Ovary (tissue), 9 donors: ENCODE measurements around the gene MFSD2A. TPM values are rescaled to one million over a fixed set of nuclear protein-coding genes. Genes with fewer than 3 reads are reported as not detected.

ENCODE experiments used
- DNase-seq, 5 donors: peaks; one replicate each; pipeline ENCODE4 v3.0.0-alpha.2; 2019 to 2020
- H3K27ac ChIP-seq, 2 donors: fragments of 200-600 bp; one replicate each; pipeline versions ENCODE4 v1.5.1 to v1.8.0; 2019 to 2022
- H3K27me3 ChIP-seq: fragments of 200-600 bp; one replicate; pipeline ENCODE4 v1.8.0; 2022
- H3K36me3 ChIP-seq: fragments of 200-600 bp; sonication (generic); one replicate; pipeline ENCODE4 v1.5.1; 2019
- H3K4me1 ChIP-seq: one replicate; pipeline ENCODE4 v1.8.1; 2013; ENCODE audit warnings: mild to moderate bottlenecking, moderate library complexity; ENCODE audit not compliant: insufficient read depth
- H3K4me3 ChIP-seq: fragments of 200-600 bp; sonication (generic); one replicate; pipeline ENCODE4 v1.5.1; 2017
- H3K9me3 ChIP-seq, 2 donors: fragments of 200-600 bp in 1 of 2; sonication (generic) in 1 of 2; one replicate each; pipeline versions ENCODE4 v1.5.1 to v1.8.1; 2013 to 2019; ENCODE audit warnings: mild to moderate bottlenecking in 1 of 2, moderate library complexity in 1 of 2
- EP300 ChIP-seq: sonication (generic); formaldehyde crosslinking; IDR thresholded peaks from one replicate; pipeline ENCODE4 v1.6.1; 2017; ENCODE audit warnings: antibody characterized with exemption
- POLR2A ChIP-seq: fragments of 450-650 bp; IDR thresholded peaks from one replicate; pipeline ENCODE4 v1.6.1; 2017; ENCODE audit warnings: antibody characterized with exemption, mild to moderate bottlenecking, moderate library complexity
- WGBS, 3 donors: extraction: QIAGEN DNeasy Blood & Tissue Kit in 1 of 3; methylation state at CpG; one replicate each; pipeline versions ENCODE4 v1.1.5 to v1.1.7; 2013 to 2017; 5-methylcytosine and 5-hydroxymethylcytosine counted together
- intact Hi-C, 4 donors: fragments of 100-400 bp; cut with DNase I; formaldehyde crosslinking; loops; one replicate each; pipeline versions ENCODE4 v1.11.0 to v1.15.1; 2022 to 2023
- polyA plus RNA-seq, 2 donors: library from polyadenylated mRNA; stranded (reverse); fragments of 200-250 nt in 1 of 2; fragments of 350-450 nt in 1 of 2; fragmentation: Illumina TruSeq in 1 of 2; extraction: RNeasy Lipid Tissue Mini Kit (QIAGEN cat#74804) in 1 of 2; gene quantifications; one replicate each; pipeline ENCODE4 v1.2.3, GENCODE V29; 2013 to 2014
- total RNA-seq, 7 donors: library from RNA; depleted of rRNA in 2 of 7; stranded (reverse); fragments of >200 nt in 2 of 7; fragmentation: NEBNext Ultra II Directional in 3 of 7; extraction: Animal tissue kit (Norgen Biotek cat#: 25700) in 3 of 7; gene quantifications; one replicate each; pipeline versions ENCODE4 v1.1.0 to v1.2.4, GENCODE V29; 2016 to 2023
- TF ChIP-seq, protein P1 (sequence below), 3 donors: fragments of 450-650 bp in 2 of 3; fragments of 200-600 bp in 1 of 3; IDR thresholded peaks; one replicate each; pipeline versions ENCODE4 v1.5.1 to v1.8.0; 2016 to 2022; ENCODE audit warnings: antibody characterized with exemption in 3 of 3, mild to moderate bottlenecking in 1 of 3
- donor health status: DM: no; HTN: no; CAD: no; lungs with moderate emphysema.
- donor health status: DM: no; HTN: no; CAD: no.
- donor health status: Bipolar disorder and iron deficiency.
- donor health status: DM: yes; HTN: yes; CAD: no.
- donor health status: DM: no; HTN: no; CAD: no.
- donor health status: DM: yes; HTN: yes; CAD: no.

The MFSD2A gene
- total and polyA plus RNA-seq, 9 donors, result 1.9 to 121 (median 3.6) TPM

DNA sequence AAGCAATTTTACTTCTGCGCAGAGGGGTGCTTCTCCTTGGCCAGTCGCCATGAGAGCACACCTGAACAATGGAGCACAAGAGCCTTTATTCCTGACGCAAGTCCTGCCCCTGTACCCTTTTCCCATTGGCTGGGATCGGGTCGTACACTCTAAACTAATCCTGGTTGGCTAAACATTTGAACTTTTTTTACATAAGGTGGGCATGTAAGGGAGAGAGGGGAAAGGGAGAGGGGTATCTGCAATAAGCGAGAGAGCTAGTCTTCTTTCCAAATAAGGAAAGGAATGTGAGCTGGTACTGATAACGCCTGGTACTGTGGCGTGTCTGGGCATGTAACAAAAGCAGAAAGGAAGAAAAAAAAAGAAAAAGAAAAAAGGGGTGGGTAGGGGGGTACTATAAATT, 21.8 kb downstream of the MFSD2A start:
- DNase-seq, result no peak
- no peak for TF ChIP-seq EP300
- no peak for TF ChIP-seq POLR2A

DNA sequence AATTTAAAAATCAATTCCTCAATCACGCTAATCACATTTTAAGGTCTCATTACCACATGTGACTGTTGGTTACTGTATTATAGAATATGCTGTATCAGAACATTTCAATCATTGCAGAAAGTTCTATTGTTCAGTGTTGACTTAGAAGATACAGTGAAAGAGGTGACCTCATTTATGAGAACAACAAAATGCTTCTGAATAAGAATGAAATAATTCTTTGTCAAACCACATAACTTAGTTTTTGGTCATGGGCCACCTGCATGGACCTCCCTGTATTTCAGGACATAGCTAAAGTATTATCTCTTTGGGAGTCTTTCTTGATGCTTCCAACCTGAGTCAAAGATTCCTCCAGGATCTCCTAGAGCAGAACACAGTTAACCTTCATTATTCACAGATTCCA, 22.3 kb downstream of the MFSD2A start:
- Histone ChIP-seq H3K4me1 (no peaks in the 10 kb centered on the region), H3K27me3 (no peaks in the 10 kb centered on the region), H3K36me3 (no peaks in the 10 kb centered on the region), H3K9me3 (no peaks in the 10 kb centered on the region), H3K4me3 (no peak overlapping the region), H3K27ac (no peak overlapping the region)
- intact Hi-C loops, result no loop called here
- TF ChIP-seq, protein P1, sequence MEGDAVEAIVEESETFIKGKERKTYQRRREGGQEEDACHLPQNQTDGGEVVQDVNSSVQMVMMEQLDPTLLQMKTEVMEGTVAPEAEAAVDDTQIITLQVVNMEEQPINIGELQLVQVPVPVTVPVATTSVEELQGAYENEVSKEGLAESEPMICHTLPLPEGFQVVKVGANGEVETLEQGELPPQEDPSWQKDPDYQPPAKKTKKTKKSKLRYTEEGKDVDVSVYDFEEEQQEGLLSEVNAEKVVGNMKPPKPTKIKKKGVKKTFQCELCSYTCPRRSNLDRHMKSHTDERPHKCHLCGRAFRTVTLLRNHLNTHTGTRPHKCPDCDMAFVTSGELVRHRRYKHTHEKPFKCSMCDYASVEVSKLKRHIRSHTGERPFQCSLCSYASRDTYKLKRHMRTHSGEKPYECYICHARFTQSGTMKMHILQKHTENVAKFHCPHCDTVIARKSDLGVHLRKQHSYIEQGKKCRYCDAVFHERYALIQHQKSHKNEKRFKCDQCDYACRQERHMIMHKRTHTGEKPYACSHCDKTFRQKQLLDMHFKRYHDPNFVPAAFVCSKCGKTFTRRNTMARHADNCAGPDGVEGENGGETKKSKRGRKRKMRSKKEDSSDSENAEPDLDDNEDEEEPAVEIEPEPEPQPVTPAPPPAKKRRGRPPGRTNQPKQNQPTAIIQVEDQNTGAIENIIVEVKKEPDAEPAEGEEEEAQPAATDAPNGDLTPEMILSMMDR (IDR thresholded peaks at IDR 0.05), result no peak
- TF ChIP-seq POLR2A (no peak), EP300 (no peak)
- no peak for DNase-seq
- 90 to 93% (median 90%) methylated on average over 1 of the region's 1 CpG for WGBS, 3 donors

More for the DNA sequence above, 21.8 kb downstream of the MFSD2A start:
- H3K27me3 ChIP-seq, result no peaks in the 10 kb centered on the region
- no peaks in the 10 kb centered on the region for H3K4me1 ChIP-seq
- H3K27ac ChIP-seq, result no peak overlapping the region
- 56 to 62% (median 58%) methylated on average over 8 of the region's 8 CpGs for WGBS, 3 donors
- H3K36me3 ChIP-seq, result no peaks in the 10 kb centered on the region
- no peaks in the 10 kb centered on the region for H3K9me3 ChIP-seq
- H3K4me3 ChIP-seq, result no peak overlapping the region
- intact Hi-C loops, result no loop called here

DNA sequence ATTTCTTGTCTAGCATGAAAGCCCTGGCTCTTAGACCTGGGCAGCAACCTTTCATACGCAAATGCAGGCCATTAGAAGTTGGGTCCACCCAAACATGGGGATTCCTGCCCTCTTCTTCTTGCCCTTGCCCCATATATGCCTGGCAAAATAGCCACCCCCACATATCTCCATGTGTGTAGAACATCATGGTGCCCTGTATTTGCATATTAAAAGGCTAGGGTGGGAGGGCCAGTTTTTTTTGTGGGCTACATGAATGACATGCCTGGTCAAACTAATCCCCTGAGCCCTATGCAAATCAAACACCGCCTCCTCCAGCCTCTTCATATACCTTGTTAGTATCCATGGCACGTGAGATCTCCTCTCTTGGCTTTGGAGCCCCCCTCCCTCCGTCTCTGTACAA, 24.7 kb downstream of the MFSD2A start:
- intact Hi-C loops, result no loop called here
- TF ChIP-seq, protein P1 (IDR thresholded peaks at IDR 0.05), result no peak
- TF ChIP-seq POLR2A (no peak), EP300 (no peak)
- DNase-seq, result no peak
- no peak overlapping the region for H3K4me3 ChIP-seq
- 86 to 93% (median 87%) methylated on average over 4 of the region's 4 CpGs for WGBS, 3 donors
- no peaks in the 10 kb centered on the region for H3K9me3 ChIP-seq
- no peaks in the 10 kb centered on the region for H3K27me3 ChIP-seq
- no peak overlapping the region for H3K27ac ChIP-seq
- H3K4me1 ChIP-seq, result no peaks in the 10 kb centered on the region
- no peaks in the 10 kb centered on the region for H3K36me3 ChIP-seq

DNA sequence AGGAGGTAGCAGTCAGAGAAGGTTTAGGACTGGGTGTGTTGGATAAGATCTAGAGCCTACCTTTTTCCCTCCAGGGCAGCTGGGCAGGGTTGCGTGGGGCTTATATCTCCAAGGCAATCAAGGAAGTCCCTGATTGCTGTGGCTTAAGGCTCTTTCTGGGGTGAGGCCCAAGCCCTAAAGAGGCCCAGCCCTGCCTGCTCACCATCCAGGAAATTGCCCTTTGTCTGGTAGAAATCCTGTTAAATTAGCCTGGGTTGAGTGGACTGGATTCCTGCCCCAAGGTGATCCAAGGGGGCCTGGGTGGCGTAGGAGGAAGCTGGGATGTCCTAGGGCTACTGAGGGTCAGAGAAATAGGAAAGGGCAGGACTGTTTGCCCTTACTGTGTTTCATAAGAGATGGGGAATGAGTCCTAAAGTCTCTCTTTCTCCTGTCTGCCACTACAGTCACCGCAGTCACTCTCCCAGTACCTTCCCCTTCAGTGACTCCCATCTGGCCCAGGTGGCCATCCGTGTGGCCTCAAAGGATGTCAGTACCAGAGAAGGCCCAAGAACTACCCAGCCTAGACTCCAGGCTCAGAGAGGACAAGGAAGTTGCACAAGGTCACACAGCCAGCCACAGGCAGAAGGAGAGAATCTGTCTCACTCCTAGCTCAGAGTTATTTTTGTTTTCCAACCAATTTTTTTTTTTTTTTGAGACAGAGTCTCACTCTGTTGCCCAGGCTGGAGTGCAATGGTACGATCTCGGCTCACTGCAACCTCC, 25.8 kb downstream of the MFSD2A start:
- H3K9me3 ChIP-seq, result no peaks in the 10 kb centered on the region
- TF ChIP-seq, protein P1 (IDR thresholded peaks at IDR 0.05), result no peak
- no peak for TF ChIP-seq POLR2A
- TF ChIP-seq EP300, result no peak
- no peaks in the 10 kb centered on the region for H3K27me3 ChIP-seq
- H3K4me3 ChIP-seq, result no peak overlapping the region
- no peaks in the 10 kb centered on the region for H3K36me3 ChIP-seq
- 86 to 90% (median 88%) methylated on average over 6 of the region's 6 CpGs for WGBS, 3 donors
- H3K4me1 ChIP-seq, result no peaks in the 10 kb centered on the region
- H3K27ac ChIP-seq, result no peak overlapping the region
- intact Hi-C loops, result no loop called here
- DNase-seq, result no peak

DNA sequence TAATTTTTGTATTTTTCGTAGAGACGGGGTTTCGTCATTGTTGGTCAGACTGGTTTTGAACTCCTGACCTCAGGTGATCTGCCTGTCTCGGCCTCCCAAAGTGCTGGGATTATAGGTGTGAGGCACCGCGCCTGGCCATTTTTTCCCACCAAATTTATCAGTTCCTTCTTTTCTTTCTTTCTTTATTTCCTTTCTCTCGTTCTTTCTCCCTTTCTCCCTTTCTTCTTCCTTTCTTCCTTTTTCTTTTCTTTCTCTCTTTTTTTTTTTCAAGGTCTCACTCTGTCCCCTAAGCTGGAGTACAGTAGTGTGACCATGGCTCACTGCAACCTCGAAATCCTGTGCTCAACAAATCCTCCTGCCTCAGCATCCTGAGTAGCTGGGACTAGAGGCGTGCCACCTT, 26.4 kb downstream of the MFSD2A start:
- intact Hi-C loops, result no loop called here
- TF ChIP-seq, protein P1 (IDR thresholded peaks at IDR 0.05), result no peak
- TF ChIP-seq POLR2A (no peak), EP300 (no peak)
- H3K27ac ChIP-seq, result no peak overlapping the region
- H3K4me1 ChIP-seq, result no peaks in the 10 kb centered on the region
- WGBS, 3 donors, result 88 to 92% (median 91%) methylated on average over 9 of the region's 9 CpGs
- H3K27me3 ChIP-seq, result no peaks in the 10 kb centered on the region
- DNase-seq, result no peak
- H3K4me3 ChIP-seq, result no peak overlapping the region
- no peaks in the 10 kb centered on the region for H3K36me3 ChIP-seq
- H3K9me3 ChIP-seq, result no peaks in the 10 kb centered on the region
